GM18499 (cell line): Measurements from ENCODE around the gene PXYLP1.
"Not testable (repeated sequence)": the region's sequence is repeated elsewhere in the genome, so short reads cannot be mapped to it uniquely, and the experiment has no call there.

ENCODE experiments used
- ATAC-seq: cut with Tn5 transposase; IDR thresholded peaks from one replicate; pipeline ENCODE4 v1.9.1; 2021; ENCODE audit warnings: moderate number of reproducible peaks; ENCODE audit not compliant: insufficient read depth, unreplicated experiment

The PXYLP1 gene

DNA sequence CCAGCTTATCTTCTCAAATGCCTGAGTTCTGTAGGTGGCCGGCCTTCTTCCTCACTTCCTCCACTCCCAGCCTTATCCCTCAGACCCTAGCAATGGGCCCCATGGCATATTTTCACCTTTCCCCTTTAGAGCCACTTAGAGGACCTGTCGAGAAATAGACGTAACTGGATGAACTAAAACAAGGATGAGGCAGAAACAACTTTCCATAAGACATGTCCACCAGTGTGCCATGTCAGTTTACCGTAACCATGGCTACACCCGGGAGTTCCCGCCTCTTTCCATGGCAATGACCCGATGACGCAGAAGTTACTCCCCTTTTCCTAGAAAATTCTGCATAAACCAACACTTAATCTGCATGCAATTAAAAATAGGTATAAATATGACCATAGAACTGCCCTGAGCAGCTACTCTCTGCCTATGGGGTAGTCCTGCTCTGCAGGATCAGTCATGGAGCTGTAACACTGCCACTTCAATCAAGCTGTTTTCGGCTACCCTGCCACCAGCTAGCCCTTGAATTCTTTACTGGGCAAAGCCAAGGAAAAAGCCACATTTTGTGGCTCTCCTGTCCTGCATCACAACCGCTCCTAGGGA lies 81.6 kb downstream of the PXYLP1 start:
- ATAC-seq = no peak

DNA sequence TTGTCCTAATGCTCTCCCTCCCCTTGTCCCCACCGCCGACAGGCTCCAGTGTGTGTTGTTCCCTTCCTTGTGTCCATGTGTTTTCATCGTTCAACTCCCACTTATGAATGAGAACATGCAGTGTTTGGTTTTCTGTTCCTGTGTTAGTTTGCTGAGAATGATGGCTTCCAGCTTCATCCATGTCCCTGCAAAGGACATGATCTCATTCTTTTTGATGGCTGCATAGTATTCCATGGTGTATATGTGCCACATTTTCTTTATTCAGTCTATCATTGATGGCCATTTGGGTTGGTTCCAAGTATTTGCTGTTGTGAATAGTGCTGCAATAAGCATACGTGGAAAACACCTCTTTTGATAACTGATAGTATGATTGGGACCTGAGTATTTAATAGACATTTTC lies 82.8 kb downstream of the PXYLP1 start:
- ATAC-seq = not testable (repeated sequence)

DNA sequence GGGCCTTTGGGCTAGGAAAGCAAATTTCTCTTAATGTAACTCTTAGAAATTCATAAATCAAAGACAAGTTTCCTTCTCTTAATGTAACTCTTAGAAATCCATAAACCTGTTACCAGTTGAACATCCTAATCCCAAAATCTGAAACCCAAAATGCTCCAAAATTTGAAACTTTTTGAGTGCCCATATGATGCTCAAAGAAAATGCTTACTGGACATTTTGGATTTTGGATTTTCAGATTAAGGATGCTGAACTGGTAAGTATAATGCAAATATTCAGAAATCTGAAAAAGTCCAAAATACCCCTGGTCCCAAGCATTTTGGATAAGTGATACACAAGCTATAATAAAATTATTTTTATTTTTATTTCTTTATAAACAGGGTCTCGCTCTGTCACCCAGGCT lies 85.2 kb downstream of the PXYLP1 start:
- no peak for ATAC-seq

DNA sequence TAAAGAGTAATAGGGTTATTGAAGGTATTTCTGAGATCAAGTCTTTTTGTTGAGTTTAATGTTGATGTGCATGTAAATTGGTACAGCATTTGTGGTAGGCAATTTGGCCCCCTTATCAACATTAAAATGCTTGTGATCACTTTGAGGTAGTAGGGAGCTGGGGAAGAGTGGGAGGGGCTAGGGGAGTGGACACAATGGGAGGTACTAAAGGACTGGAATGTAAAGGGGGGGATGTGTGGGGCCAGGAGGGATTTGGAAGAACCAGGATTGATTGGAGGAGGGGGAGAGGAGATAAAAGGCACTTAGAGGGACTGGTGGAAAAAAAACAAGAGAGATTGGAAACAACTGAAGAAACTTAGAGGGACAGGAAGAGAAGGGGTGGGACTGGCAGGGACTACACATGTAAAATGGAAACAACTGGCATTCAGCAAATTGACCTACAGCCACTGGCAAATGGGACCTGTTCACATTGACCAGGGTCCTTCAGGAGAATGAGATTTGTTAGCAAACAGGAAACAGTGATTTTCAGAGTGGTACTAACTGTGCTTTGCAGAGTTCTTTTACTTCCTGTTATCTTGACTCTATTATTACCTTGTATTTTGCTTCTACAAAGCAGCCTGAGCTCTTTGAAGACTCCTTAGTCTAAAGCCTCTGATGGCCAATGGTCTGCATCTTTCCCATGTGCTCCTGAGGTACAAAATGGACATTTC lies 88.9 kb downstream of the PXYLP1 start:
- ATAC-seq = no peak

DNA sequence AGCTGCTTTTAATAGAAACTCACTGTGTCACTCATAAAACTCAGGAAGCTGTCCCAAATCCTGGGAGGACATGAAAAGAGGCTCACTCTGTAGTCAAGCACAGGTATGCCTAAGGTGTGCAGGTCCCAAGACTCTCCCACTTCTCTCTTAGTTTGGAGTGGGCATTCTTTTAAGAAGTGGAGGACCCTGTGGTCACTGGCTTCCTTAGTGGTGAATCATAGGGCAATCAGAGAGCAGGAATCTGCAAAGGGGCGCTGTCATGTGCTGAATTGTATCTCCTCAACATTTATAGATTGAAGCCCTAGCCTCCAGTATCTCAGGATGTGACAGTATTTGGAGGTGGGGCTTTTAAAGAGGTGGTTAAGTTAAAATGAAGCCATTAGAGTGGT lies 89.5 kb downstream of the PXYLP1 start:
- ATAC-seq = no peak

DNA sequence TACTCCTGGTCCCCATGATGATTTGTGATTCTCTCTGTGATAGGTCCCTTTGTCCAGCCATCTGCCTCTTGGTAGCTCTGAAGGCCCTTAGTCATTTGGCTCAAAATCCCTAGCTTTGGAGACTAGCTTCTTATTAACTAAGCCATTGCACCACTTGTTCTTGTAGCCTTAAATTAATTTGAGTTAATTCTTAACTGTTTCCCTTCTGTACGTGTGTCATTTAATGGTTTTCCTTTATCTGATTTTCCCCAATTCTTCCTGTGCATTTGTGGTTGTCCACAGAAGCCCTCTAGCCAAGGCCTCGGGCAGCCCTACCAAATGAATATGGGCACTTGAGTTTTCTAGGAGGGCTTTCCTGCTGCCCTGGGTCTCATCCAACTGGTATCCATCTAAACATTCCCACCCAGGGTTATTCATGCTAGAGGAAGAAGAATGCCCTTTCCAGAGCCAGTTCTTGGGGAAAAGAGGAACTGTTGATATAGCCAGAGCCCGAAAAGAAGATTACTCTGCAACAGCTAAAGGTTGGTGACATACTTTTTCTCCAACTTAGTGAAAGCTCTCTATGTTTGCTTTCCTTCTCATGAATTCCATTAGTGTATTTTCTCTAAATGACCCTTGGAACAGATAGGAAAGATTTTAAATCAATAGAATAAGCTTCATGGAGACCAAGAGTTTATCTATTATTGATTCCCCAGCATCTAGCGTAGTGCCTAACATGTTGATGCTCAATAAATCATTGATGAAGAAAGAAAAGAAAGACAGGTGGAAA lies 92.5 kb downstream of the PXYLP1 start:
- no peak for ATAC-seq

DNA sequence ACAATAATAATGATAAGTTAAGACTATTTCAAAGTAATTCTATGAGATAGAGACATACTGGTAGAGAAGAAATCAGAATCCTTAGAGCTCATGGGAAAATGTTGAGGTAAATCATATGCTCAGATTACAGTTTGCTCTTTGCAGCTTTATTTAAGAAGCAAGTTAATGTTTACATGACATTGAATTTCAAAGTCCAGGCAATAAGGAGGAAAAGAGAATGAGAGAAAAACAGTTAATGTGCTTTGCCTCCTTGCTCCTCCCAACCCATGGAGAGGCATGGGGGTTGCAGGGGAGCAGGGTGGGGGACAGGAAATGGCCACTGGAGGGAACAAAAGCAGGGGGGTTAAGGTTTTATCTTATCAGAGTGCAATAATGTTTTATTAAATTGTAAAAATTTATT lies 94.5 kb downstream of the PXYLP1 start:
- ATAC-seq = no peak

DNA sequence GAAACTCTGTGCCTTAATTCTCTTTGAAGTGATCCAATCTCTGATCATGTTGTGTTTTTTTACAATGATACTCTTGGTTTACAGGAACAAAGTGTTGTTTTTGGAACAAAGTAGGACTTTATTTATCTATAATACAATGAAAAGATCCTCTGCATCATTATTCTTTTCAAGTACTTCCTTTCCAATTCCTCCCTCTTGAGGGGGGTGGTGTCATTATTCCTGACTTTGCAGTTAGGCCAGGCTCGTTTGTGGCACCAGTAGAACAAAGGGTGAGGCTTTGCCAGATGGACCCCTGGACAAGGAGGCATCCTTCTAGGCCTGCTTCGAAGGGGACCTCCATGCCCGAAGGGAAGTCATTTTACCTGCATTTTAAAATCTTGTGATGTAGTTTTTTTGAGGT lies 95.0 kb downstream of the PXYLP1 start:
- no peak for ATAC-seq

DNA sequence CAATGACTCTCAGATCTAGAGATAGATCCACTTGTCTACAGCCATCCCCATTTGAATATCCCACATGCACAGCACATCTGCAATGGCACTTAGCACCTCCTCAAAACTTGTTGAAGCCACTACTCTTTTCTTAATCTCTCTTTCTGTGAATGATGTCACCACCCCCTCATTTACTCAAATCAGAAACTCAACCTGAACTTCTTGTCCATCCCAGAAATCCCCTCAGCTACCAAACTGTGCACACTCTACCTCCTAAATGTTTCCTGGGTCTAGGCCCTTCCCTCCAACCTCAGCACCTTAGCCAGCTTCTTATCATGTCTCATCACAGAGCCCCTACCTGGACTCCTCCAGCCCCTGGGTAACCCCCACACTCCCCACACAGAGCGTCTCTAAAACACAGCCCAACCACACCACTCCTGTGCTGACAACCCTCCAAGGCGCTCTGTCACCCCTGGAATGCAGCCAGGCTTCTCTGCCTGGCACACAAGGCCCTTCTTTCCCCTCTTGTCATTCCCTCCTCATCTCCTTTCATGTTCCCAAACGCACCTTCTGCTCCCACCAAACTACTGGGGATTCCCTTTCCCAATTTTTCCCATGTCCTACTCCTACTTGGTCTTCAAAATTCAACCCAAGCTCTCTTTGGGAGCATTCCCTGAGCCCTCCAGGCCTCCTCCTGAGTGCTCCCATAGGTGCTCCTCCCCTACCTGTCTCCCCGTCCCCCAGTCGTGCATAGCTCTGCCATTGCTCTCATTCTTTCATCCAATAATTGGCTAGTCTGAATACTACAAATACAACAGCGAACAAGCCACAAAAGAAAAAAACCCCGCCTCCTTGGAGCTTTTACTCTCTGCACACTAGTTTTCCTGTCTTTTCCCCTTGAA lies 96.9 kb downstream of the PXYLP1 start:
- peak; percentile 45 for ATAC-seq

DNA sequence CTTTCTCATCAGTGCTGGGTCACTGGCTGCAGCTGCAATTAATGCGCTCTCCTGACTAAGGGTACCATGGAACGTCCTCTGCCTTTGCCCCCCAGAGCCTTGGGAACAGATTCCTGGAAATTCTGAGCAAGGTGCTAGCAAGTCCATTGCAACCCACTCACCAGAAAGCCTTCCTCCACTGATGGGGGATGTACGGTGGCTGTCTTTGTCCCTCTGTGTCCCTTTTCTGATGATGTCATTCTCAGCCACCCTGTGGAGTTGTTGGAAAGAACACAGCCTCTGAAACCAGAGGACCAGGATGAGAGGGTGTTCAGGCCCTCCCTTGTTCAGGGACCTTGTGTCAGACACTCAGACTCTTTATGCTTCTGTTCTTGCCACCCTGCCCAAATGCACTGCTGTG lies 98.6 kb downstream of the PXYLP1 start:
- no peak for ATAC-seq

DNA sequence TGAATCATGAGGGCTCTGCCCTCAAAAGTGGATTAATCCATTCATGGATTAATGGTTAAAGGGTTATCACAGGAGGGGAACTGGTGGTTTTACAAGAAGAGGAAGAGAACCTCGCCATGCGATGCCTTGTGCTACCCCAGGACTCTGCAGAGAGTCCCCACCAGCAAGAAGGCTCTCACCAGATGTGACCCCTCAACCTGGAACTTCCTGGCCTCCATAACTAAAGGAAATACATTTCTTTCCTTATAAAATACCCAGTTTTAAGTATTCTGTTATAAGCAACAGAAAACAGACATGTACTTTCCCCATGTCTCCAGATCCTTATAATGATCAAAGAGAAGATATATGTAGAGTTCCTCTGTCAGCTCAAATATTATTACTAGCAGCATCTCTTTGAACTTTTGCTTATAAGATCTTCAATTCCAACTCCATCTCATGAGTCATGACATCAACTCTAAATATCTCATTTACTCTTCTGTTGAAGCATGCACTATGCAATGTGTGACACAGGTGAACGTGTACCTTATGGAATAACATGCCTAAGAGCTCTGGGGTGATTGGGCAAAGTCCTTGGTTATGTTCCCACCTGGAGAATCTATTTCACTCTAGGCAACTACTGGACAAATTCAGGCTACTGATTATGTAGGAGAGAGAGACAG lies 99.2 kb downstream of the PXYLP1 start:
- no peak for ATAC-seq

DNA sequence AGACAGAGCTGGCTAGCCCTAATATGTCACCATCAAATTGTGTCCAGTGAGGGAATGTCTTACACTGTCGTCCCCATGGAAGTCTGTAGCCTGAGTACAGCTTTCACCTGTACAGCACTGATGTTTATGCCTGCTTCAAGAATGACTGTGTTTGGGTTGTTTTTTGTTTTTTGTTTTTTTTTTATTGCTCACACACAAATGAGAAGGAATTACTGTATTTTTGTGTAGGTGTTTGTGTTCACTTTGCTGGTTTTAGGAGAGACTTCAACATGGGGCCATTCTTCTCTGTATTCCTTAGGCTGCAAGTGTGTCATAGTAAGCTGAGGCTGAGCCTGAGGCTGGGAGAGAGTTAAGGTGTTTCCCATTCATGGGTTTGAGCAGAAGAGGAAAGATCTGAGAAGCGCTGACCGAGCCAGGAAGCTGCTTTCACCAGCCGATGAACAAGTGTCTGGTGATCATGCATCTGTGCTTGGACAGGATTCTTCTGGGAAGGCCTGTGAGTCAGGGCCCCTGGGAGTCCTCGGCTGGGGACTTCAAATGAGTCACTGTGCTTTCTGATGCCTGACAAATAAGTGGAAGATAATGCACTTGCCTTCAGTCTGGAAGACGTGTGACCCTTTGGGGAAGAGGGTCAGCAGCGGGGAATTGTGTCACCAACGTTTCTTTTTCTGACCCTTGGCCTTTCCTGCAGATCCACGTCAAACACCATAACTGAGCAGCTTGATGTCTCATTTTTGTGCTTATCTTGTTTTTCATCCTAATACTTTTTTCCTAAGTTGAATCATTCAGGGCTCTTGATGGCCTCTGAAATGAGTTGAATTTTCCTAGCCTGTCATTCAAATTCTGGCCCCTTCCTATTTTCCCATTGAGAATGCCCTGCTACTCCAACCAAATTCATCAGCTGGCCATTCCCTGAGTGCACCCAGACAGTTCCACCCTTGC lies 100.0 kb downstream of the PXYLP1 start:
- ATAC-seq = no peak

DNA sequence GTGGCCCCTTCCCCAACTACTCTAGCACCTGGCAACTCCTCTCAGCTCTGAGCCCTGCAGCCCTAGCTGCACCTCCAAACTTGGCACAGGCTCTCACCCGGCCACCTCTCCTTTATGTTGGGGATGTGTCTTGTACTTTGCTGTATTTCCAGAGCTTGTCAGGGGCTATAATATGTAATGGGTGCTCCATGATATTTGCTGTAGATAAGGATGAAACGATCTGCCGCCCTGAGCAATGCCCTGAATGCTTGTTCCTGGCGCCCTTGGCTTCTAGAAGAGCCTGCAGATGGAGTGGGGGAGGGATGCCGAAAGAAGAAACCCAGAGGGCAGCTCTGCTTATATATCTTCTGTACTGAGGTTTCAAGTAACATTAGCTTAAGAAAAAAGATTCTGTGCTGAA lies 100.8 kb downstream of the PXYLP1 start:
- ATAC-seq = no peak

DNA sequence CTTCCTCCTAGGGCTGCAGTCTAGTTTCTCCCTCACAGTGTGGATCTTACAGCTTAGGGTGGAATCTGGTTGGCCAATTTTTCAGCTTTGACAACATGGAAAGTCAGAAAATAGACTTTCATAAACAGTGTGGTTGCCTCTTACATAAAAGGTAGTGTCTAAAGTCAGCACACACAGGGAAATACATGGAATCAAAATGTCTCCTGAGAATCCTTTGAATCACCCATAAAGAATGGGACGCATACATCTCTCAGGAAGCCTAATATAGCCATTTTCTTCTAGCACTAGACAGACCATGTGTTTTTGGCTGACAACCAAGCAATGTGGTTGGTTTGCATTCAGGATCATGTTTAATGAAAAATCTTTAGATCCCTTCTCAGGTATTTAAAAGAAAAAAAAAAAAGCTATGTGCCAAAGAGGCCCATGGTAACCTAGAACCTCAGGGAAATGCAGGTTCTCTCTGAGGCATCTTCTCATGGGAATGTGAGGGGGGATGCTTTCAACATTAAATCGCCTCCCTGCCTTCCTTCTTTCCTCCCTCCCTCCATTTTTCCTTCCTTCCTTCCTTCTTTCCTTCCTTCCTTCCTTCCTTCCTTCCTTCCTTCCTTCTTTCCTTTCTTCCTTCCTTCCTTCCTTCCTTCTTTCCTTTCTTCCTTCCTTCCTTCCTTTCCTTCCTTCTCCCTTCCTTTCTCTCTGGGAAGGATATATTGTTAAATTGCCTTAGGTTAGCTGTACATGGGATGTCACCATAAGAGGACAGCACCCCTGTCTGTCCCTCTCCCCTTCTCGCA lies 102.4 kb downstream of the PXYLP1 start:
- no peak for ATAC-seq

DNA sequence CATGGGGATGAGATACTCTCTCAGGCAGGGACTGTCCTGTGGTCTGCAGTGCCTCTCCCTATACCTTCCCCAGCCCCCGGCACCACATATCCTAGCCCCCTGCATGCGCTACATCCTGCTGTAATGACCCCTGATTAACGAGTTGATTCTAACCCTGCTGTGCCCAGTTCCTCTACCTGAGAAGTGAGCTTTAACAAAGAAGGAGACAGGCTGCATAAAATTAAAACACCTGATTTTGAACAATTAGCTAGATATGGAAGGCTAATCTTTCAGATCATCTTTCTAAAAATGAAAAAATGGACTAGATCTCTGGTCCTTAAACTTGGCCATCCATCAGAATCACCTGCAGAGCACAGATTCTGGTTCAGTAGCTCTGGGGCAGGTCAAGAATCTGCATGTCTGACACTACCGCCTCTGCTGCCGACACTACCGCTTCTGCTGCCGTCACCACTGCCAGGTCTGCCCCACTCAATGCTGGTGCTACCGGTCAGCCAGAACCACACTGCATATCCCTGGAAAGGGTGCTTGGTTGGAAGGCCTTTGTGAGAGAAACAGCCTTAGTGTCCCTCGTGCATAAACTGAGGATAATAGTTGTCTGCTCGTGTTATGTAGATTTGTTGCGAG lies 103.1 kb downstream of the PXYLP1 start:
- ATAC-seq = no peak

DNA sequence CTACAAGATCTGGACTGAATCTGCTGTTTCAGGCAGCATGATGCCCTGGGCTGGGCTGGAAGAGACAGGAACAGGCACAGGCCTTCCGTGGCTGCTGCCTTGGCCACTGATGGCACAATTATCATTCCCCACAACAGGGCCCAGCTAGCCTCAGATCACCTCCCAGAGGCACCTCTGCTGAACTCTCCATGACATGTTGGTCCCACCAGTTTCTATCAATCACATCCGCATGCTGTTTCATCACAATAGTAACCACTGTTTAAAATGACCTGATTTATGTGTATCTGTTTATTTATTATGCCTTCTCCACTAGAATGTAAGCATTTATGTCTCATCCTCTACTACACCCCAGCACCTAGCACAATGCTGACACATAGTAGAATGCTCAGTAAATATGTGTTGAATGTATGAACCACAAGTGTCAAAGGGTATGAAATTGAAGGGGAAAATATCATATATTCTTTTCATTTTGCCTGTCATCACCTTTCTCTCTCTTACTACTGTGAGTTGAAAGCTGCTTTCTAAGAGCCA lies 104.0 kb downstream of the PXYLP1 start:
- no peak for ATAC-seq

DNA sequence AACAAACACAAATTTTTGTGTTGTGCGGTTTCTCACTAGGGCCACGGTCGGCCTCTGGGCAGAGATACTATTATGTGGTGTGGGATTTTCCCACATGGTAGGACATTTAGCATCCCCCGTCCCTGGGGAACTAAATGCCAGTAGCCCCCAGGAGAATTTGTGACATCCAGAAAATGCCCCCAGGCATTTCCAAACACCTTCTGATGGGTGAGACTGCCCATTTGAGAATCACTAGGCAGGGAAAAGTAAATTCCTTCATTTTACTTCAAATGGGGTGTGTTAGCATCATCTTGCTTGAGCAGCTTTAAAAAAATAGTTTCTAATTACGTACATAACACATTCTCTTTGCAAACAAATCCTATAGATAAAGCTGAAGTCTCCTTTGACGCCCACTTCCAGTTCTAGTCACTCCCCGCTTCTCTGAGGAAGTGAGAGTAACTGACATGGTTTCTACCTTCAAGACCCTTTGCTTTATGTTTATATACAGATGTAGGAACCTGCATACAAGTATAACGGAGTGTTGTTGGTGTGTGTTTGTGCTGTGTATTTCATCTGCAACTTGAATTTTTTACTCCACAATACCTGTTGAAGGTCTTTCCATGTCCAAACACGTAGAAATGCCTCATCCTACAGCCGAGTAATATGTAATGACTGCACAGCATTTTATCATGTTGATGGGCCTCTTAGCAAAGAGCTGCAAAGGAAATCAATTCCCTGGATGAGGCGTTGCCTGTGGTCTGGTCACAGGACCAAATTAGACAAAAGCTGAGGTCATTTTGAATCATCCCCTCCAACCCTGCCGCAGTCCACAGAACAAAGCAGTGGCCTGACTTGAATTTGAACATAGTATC lies 105.3 kb downstream of the PXYLP1 start:
- peak; percentile 68 for ATAC-seq
